Type B pancreatic cell (in vitro differentiated cells): ENCODE data around the gene UNG. TPM values are rescaled to one million over a fixed set of nuclear protein-coding genes. Genes with fewer than 3 reads are reported as not detected.

Experiments used
- DNase-seq: peaks from one replicate; pipeline ENCODE4 v3.0.0; 2021; ENCODE audit warnings: mixed read lengths; ENCODE audit not compliant: unreplicated experiment; ENCODE audit errors: extremely low spot score
- H3K27ac Mint-ChIP-seq: 2 replicates; pipeline ENCODE4 v1.8.0; 2021; ENCODE audit warnings: mild to moderate bottlenecking, mixed read lengths
- H3K27me3 Mint-ChIP-seq: 2 replicates; pipeline ENCODE4 v1.8.0; 2021; ENCODE audit warnings: mixed read lengths
- H3K36me3 Mint-ChIP-seq: 2 replicates; pipeline ENCODE4 v1.8.0; 2021; ENCODE audit warnings: mixed read lengths
- H3K4me1 Mint-ChIP-seq: one replicate; pipeline ENCODE4 v1.8.0; 2021; ENCODE audit warnings: mixed read lengths; ENCODE audit not compliant: unreplicated experiment
- H3K4me3 Mint-ChIP-seq: 2 replicates; pipeline ENCODE4 v1.8.0; 2021; ENCODE audit warnings: mild to moderate bottlenecking, mixed read lengths
- H3K9me3 Mint-ChIP-seq: 2 replicates; pipeline ENCODE4 v1.8.0; 2021; ENCODE audit warnings: mixed read lengths
- total RNA-seq: library from RNA; stranded (reverse); gene quantifications from 2 replicates; pipeline ENCODE4 v1.2.1, GENCODE V29; 2021; ENCODE audit warnings: low replicate concordance
- TF ChIP-seq, protein P1 (sequence below): fragments of 200-600 bp; sonication (generic); conservative IDR thresholded peaks from 2 replicates; pipeline ENCODE4 v1.5.0; 2021; ENCODE audit warnings: antibody characterized with exemption, mild to moderate bottlenecking

UNG gene
- total RNA-seq, 1 donor from 2014 or later = 63.0 TPM

DNA sequence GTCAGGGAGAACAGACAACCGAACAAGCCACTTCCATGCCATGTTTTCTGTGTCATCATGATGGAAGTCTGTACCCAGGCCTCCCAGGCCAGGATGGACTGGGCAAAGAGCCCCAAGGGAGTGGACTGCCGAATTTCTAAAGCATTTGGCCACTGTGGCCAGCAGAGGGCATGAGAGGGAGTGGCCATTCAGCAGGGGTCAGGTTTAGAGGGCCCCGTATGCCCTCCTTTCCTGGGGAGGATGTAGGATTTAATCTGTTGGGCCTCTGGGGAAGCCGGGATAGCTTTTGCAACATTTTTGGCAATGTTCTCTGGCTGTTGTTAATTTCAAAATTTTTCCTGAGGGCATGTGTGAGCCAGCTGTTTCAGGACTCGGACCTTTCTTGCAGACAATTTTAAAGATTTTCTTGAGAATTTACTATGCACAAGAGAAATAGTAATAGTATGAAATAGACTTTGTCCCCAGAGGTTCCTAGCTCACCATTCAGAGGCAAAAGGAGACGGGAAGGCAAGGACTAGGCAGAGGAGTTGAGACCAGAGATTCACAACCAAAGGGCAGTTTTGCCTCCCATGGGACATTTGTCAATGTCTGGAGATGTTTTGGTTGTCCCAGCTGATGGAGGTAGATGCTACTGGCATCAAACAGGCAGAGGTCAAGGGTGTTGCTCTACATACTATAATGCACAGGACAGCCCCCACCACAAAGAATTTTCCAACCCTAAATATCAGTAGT lies 37.0 kb downstream of the UNG start:
- no peaks in the 10 kb centered on the region for H3K36me3 Mint-ChIP-seq
- H3K4me1 Mint-ChIP-seq = no peaks in the 10 kb centered on the region
- H3K27me3 Mint-ChIP-seq = peaks cover 11% of the 10 kb centered on the region
- TF ChIP-seq, protein P1, sequence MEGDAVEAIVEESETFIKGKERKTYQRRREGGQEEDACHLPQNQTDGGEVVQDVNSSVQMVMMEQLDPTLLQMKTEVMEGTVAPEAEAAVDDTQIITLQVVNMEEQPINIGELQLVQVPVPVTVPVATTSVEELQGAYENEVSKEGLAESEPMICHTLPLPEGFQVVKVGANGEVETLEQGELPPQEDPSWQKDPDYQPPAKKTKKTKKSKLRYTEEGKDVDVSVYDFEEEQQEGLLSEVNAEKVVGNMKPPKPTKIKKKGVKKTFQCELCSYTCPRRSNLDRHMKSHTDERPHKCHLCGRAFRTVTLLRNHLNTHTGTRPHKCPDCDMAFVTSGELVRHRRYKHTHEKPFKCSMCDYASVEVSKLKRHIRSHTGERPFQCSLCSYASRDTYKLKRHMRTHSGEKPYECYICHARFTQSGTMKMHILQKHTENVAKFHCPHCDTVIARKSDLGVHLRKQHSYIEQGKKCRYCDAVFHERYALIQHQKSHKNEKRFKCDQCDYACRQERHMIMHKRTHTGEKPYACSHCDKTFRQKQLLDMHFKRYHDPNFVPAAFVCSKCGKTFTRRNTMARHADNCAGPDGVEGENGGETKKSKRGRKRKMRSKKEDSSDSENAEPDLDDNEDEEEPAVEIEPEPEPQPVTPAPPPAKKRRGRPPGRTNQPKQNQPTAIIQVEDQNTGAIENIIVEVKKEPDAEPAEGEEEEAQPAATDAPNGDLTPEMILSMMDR = peak; percentile 70
- peaks cover 4% of the 10 kb centered on the region for H3K9me3 Mint-ChIP-seq
- no peak overlapping the region for H3K27ac Mint-ChIP-seq
- DNase-seq = no peak
- no peak overlapping the region for H3K4me3 Mint-ChIP-seq

DNA sequence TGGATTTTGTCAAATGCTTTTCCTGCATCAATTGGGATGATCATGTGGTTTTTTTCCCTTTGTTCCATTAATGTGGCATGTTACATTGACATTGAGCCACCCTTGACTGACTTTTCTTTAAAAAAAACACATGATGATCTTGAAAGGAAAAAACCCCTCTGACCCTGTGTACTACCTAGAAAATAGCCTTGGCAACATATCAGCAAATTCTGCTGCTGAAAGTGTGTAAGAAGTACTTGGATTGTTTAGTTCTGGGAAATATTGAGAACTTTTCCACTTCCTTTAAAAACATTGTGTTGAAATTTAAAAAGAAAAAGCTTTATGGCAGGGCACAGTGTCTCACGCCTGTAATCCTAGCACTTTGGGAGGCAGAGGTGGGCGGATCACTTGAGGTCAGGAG lies 39.7 kb downstream of the UNG start:
- H3K27ac Mint-ChIP-seq = no peak overlapping the region
- H3K27me3 Mint-ChIP-seq = peaks cover 6% of the 10 kb centered on the region
- H3K4me3 Mint-ChIP-seq = no peak overlapping the region
- TF ChIP-seq, protein P1 = no peak
- no peaks in the 10 kb centered on the region for H3K4me1 Mint-ChIP-seq
- H3K36me3 Mint-ChIP-seq = no peaks in the 10 kb centered on the region
- no peak for DNase-seq
- H3K9me3 Mint-ChIP-seq = peaks cover 4% of the 10 kb centered on the region

DNA sequence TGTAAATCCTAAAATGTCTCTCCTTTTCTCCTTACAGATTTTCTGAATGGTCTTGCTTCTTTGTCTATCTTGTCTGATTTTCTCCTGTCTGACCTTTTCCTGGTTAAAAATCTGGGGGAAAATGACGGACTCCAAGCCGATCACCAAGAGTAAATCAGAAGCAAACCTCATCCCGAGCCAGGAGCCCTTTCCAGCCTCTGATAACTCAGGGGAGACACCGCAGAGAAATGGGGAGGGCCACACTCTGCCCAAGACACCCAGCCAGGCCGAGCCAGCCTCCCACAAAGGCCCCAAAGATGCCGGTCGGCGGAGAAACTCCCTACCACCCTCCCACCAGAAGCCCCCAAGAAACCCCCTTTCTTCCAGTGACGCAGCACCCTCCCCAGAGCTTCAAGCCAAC lies 42.0 kb downstream of the UNG start:
- Mint-ChIP-seq H3K36me3 (no peaks in the 10 kb centered on the region), H3K4me1 (no peaks in the 10 kb centered on the region), H3K27ac (no peak overlapping the region), H3K9me3 (peaks cover 4% of the 10 kb centered on the region), H3K4me3 (no peak overlapping the region), H3K27me3 (no peaks in the 10 kb centered on the region)
- DNase-seq = no peak
- TF ChIP-seq, protein P1 = no peak

DNA sequence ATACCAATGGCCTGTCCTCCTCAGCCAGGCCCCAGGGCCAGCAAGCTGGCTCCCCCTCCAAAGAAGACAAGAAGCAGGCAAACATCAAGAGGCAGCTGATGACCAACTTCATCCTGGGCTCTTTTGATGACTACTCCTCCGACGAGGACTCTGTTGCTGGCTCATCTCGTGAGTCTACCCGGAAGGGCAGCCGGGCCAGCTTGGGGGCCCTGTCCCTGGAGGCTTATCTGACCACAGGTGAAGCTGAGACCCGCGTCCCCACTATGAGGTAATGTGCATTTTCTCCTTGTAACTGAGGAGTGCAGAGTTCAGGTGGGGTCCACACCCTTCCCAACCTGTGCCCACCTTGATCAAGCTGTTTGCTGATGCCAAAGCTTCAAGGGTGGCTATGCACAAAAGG lies 42.4 kb downstream of the UNG start:
- no peak for DNase-seq
- no peak overlapping the region for H3K27ac Mint-ChIP-seq
- no peaks in the 10 kb centered on the region for H3K36me3 Mint-ChIP-seq
- H3K4me3 Mint-ChIP-seq = no peak overlapping the region
- TF ChIP-seq, protein P1 = no peak
- H3K4me1 Mint-ChIP-seq = no peaks in the 10 kb centered on the region
- no peaks in the 10 kb centered on the region for H3K27me3 Mint-ChIP-seq
- H3K9me3 Mint-ChIP-seq = peaks cover 4% of the 10 kb centered on the region

DNA sequence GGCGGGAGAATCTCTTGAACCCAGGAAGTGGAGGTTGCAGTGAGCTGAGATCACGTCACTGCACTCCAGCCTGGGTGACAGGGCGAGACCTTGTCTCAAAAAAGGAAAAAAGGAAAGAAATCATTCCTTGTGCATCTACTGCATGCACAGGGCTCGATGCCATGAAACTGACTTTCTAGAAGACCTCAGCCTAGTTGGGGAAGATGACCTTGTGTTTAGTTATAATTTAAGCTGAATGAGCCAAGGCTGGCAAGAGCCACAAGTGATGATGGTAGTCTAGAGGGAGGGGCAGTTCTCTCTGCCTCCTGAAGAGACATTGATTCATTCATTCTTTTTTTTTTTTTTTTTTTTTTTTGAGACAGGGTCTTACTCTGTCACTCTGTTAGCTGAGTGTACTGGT lies 43.2 kb downstream of the UNG start:
- TF ChIP-seq, protein P1 = no peak
- Mint-ChIP-seq H3K4me3 (no peak overlapping the region), H3K27me3 (no peaks in the 10 kb centered on the region), H3K36me3 (no peaks in the 10 kb centered on the region), H3K4me1 (no peaks in the 10 kb centered on the region), H3K27ac (no peak overlapping the region), H3K9me3 (no peaks in the 10 kb centered on the region)
- DNase-seq = no peak
